HG02798 (cell line): Measurements from ENCODE around the gene STK36.

Experiments used
- ATAC-seq: cut with Tn5 transposase; IDR thresholded peaks from one replicate; pipeline ENCODE4 v1.9.1; 2021; ENCODE audit warnings: mild to moderate bottlenecking; ENCODE audit not compliant: unreplicated experiment, poor library complexity

The STK36 gene

GRCh38 chr2:218745559-218746469, 73.9 kb downstream of the STK36 start:
- no peak for ATAC-seq

GRCh38 chr2:218746470-218746795, 74.5 kb downstream of the STK36 start:
- no peak for ATAC-seq

GRCh38 chr2:218746960-218747359, 75.1 kb downstream of the STK36 start:
- ATAC-seq = no peak

GRCh38 chr2:218748741-218749441, 77.0 kb downstream of the STK36 start:
- no peak for ATAC-seq
